LNCaP clone FGC (cell line): ENCODE data around the gene MAGI2.
"Not testable (repeated sequence)": the region's sequence is repeated elsewhere in the genome, so short reads cannot be mapped to it uniquely, and the experiment has no call there.

Source experiments
- DNase-seq: peaks from one replicate; pipeline ENCODE4 v3.0.0-alpha.2; 2011; ENCODE audit warnings: low read depth
- H3K4me3 ChIP-seq: 2 replicates; pipeline ENCODE4 v1.5.1; 2011; ENCODE audit warnings: mild to moderate bottlenecking, low read depth, low read length, control low read depth
- CTCF ChIP-seq: IDR thresholded peaks from 2 replicates; pipeline ENCODE4 v1.5.1; 2012; ENCODE audit warnings: mild to moderate bottlenecking; ENCODE audit not compliant: control insufficient read depth, insufficient read depth; ENCODE audit errors: extremely low read depth

The MAGI2 gene

GRCh38 chr7:78970440-78970916, 483.0 kb downstream of the MAGI2 start:
- no peak overlapping the region for H3K4me3 ChIP-seq
- DNase-seq, result no peak
- no peak for TF ChIP-seq CTCF

- H3K4me3 ChIP-seq, result no peak overlapping the region
- no peak for TF ChIP-seq CTCF
These were observed 484.5 kb downstream of the MAGI2 start for GRCh38 chr7:78968951-78969350.

GRCh38 chr7:78967561-78967960, 485.9 kb downstream of the MAGI2 start:
- H3K4me3 ChIP-seq, DNase-seq: not testable (repeated sequence)

More at GRCh38 chr7:78968951-78969350, 484.5 kb downstream of the MAGI2 start:
- DNase-seq, result no peak

GRCh38 chr7:78967046-78967445, 486.4 kb downstream of the MAGI2 start:
- no peak overlapping the region for H3K4me3 ChIP-seq
- no peak for DNase-seq
- TF ChIP-seq CTCF, result no peak

GRCh38 chr7:78959477-78959876, 494.0 kb downstream of the MAGI2 start:
- TF ChIP-seq CTCF, result no peak
- no peak for DNase-seq
- no peak overlapping the region for H3K4me3 ChIP-seq

GRCh38 chr7:78955329-78955728, 498.1 kb downstream of the MAGI2 start:
- no peak for DNase-seq
- no peak for TF ChIP-seq CTCF
- no peak overlapping the region for H3K4me3 ChIP-seq

GRCh38 chr7:78953726-78954363, 499.6 kb downstream of the MAGI2 start:
- no peak overlapping the region for H3K4me3 ChIP-seq
- no peak for DNase-seq
- TF ChIP-seq CTCF, result no peak
